ENCODE data around the gene RAD51B.

DNA sequence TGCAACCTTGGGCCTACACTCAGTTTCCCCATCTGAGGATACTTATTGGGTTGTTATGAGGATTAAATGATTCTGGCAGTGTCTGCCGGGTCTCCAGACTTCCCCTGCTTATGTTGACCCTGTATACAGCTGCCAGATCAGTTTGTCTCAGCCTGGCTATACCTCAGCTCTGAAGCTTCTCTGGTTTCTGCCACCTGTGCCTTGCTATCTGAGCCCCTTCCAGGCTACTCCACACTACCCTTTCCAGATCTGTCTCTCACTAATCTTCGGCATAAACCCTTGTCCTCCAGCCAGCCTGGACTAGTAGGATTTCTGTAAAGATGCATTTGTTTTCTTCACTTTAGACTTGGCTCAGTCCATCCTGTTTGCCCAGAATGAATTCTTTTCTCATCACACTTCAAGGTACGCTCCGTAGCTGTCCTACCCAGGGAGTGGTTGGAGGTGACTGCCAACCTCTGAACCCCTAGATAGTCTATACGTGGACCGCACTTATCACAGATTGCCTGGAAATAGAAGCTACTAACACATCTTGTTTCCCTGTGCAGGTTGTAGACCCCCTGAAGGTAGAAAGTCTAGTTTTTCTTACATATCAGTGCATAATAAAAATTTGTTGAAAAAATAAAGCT lies 422.4 kb downstream of the RAD51B start:
- TF ChIP-seq, protein P1, sequence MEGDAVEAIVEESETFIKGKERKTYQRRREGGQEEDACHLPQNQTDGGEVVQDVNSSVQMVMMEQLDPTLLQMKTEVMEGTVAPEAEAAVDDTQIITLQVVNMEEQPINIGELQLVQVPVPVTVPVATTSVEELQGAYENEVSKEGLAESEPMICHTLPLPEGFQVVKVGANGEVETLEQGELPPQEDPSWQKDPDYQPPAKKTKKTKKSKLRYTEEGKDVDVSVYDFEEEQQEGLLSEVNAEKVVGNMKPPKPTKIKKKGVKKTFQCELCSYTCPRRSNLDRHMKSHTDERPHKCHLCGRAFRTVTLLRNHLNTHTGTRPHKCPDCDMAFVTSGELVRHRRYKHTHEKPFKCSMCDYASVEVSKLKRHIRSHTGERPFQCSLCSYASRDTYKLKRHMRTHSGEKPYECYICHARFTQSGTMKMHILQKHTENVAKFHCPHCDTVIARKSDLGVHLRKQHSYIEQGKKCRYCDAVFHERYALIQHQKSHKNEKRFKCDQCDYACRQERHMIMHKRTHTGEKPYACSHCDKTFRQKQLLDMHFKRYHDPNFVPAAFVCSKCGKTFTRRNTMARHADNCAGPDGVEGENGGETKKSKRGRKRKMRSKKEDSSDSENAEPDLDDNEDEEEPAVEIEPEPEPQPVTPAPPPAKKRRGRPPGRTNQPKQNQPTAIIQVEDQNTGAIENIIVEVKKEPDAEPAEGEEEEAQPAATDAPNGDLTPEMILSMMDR (IDR thresholded peaks at IDR 0.05): no peak
- TF ChIP-seq EP300 (IDR thresholded peaks at IDR 0.05) (no peak), POLR2AphosphoS5 (IDR thresholded peaks at IDR 0.05) (no peak), POLR2A (IDR thresholded peaks at IDR 0.05) (no peak)
